WTC11 (cell line): ENCODE results near the gene GAB1.

Experiments used
- GRHL2 ChIP-seq: fragments of 250-450 bp; sonication (Bioruptor Pico); IDR thresholded peaks from 2 replicates; pipeline ENCODE4 v1.8.0; 2022; ENCODE audit warnings: mild to moderate bottlenecking, moderate library complexity; ENCODE audit not compliant: insufficient replicate concordance, severe bottlenecking
- SMAD3 ChIP-seq: sonication (generic); formaldehyde crosslinking; IDR thresholded peaks from 2 replicates; pipeline ENCODE4 v1.8.0; 2022; ENCODE audit warnings: missing genetic modification reagents, mild to moderate bottlenecking, borderline replicate concordance
- TF ChIP-seq, protein P1 (sequence below): sonication (generic); formaldehyde crosslinking; IDR thresholded peaks from 2 replicates; pipeline ENCODE4 v1.8.1; 2023; ENCODE audit warnings: mild to moderate bottlenecking, missing genetic modification reagents, moderate library complexity

DNA sequence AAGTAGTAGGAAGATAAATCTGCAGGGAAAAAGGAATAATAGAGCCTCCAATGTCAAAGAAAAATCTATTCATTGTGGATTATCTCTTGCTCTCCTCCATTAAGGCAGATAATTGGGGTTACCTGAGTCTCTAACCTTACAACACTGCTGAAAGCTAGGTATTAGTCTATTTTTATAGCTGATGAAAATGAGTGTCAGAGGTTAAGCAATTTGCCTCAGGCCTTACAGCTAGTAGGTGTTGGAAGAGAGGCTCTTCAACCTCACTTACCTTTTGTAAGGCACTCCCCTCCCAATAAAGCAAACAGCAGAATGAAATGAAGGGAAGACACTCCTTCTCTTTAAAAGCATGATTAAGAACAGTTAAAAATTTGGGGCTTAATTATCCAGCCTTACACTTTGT lies 45.4 kb upstream of the GAB1 start:
- TF ChIP-seq GRHL2 (CRISPR knock-in tag) (no peak), SMAD3 (CRISPR knock-in tag) (no peak)
- TF ChIP-seq, protein P1, sequence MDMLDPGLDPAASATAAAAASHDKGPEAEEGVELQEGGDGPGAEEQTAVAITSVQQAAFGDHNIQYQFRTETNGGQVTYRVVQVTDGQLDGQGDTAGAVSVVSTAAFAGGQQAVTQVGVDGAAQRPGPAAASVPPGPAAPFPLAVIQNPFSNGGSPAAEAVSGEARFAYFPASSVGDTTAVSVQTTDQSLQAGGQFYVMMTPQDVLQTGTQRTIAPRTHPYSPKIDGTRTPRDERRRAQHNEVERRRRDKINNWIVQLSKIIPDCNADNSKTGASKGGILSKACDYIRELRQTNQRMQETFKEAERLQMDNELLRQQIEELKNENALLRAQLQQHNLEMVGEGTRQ (CRISPR knock-in tag) = no peak
